Globus pallidus (tissue), 1 donor: ENCODE data around the gene FAM13A.
"Not testable (repeated sequence)": the region's sequence is repeated elsewhere in the genome, so short reads cannot be mapped to it uniquely, and the experiment has no call there.

Experiments used
- DNase-seq: peaks from one replicate; pipeline ENCODE4 v3.0.0-alpha.2; 2015; ENCODE audit warnings: low spot score

FAM13A gene

DNA sequence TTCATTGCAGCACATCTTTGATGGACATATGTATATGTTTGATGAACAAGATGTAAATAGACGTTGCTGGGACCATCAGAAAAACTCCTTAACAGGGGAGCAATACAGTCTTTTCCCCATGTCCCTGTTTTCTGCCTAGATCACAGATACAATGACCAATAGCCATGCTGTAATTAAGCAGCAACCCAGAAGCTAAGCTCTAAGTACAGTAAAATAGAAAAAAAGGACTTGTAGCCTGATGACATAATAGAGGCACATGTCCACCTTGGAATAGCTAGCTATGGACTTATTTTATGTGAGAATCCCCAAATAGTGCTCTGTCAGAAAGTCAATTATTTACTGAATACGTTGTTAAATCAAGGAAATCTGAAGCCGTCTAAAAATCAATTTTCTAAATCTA lies 14.9 kb downstream of the FAM13A start:
- DNase-seq = no peak

DNA sequence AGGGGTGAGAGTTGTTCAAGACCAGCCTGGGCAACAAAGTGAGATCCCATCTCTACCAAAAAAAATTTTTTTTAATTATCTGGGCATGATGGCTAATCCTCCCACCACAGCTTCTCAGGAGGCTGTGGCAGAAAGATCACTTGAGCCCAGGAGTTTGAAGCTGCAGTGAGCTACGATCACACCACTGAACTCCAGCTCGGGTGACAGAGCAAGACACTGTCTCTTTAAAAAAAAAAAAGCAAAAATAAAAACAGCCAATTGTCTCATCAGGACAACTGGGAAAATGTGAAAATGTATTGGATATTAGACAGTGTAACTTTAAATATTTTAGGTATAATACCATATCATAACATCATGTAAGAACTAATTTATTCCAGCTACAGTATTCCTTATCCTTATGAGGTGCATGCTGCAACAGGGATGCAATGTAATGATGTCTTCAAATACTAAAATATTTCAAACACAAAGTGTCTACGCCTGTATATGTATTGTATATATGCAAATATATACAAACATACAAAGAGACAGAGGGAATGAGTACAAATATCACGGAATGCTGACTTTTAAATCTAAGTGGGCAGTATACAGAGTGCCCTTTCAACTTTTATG lies 17.2 kb downstream of the FAM13A start:
- no peak for DNase-seq

DNA sequence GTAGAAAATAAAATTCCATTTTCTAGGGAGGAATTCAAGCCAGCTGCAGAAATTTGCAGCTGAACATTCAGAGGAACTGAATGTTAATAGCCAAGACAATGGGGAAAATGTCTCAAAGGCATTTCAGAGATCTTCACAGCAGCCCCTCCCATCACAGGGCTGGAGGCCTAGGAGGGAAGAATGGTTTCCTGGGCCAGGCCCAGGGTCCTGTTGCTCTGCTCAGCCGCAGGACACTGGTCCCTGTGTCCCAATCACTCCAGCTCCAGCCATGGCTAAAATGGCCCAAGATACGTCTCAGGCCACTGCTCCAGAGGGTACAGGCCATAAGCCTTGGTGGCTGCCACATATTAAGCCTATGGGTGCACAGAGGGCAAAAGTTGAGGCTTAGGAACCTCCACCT lies 20.4 kb downstream of the FAM13A start:
- DNase-seq = no peak

DNA sequence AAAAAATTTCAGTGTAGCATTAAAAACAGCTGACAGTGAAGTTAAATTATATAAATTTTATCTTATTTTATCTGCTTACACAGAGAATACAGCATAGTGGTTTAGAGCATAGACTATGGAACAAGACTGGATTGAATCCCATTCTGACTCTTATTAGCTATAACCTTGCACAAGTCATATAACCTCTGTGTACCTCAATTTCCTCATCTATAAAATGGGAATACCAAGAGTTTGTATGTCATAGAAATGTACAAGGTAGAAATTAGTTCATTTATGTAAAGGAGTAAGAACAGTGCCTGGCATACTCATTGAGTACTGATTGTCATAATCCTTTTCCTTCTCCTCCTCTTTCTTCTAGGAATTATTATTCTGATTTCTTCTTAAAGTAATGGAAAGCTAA lies 25.7 kb downstream of the FAM13A start:
- no peak for DNase-seq

DNA sequence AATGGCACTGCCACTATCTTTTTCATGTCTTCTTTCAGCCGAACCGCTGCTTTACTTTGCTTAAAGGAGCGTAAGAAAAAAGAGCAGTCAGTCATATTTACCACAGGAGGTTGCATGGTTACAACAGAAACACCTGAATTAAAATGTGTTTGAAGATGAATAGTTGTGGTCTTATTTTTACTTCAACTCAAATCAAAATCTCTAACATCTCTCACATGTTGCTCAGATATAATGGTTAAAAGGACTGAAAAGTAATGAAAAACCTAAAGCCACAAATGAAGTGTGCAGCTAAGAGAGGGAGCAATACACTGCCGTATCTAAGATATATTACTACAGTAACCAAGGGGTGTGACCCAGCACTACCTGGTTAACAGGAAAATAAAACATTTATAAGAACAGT lies 27.4 kb downstream of the FAM13A start:
- DNase-seq = no peak

DNA sequence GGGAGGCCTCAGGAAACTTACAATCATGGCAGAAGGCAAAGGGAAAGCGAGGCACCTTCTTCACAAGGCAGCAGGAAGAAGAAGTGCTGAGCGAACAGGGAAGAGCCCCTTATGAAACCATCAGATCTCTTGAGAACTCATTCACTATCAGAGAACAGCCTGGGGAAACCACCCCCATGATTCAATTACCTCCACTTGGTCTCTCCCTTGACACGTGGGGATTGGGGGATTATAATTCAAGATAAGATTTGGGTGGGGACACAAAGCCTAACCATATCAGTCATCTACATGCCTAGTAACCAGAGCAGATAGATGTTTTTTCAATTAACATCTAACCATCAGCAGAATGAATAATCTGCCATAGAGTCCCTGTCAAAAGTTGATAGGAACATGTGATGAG lies 30.4 kb downstream of the FAM13A start:
- no peak for DNase-seq

DNA sequence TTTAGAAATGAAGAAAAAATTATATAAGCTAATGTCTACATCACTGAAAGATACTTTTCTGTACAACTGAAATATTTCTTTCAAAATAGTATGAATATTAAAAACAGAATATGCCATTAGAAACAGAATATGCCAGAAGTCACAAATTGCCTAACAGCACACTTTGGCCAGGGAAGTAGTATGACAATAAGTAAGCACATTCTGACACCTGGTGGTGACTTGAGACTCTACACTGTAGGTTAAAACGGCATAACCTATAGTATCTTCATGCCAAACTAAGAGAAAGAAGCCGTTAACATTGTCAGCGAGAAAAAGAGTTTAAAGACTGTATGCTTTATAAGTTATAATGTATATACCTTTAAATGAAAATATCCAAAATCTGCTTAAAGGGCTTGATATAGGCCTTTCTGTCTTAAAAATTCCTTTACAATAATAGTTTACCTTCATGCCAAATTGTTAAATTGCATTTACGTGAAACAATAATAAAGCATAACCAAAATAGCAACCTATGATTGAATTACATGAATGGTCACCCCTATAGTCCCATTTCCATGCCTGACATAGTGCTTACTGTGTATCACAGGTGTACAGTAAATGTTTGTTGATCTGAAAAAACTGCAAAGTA lies 32.8 kb downstream of the FAM13A start:
- peak; percentile 67 for DNase-seq

DNA sequence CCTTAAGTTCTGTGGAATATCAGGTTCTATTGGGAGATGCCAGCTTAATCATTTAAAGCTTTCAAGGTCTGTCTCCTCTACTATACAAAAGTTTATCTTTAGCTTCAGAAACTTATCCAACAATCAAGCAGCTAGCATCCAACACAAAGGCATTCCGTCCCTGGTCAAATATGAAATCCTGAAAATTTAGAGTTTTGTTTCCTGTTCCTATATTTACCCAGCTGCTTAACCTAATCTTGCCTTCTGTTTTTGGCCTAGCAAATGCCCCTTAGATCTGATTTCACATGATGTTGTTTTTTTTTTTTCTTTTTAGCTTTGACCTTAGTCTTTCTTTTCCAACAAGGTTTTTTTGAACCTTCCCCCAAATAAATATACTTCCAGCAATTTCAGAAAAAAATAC lies 33.8 kb downstream of the FAM13A start:
- no peak for DNase-seq

DNA sequence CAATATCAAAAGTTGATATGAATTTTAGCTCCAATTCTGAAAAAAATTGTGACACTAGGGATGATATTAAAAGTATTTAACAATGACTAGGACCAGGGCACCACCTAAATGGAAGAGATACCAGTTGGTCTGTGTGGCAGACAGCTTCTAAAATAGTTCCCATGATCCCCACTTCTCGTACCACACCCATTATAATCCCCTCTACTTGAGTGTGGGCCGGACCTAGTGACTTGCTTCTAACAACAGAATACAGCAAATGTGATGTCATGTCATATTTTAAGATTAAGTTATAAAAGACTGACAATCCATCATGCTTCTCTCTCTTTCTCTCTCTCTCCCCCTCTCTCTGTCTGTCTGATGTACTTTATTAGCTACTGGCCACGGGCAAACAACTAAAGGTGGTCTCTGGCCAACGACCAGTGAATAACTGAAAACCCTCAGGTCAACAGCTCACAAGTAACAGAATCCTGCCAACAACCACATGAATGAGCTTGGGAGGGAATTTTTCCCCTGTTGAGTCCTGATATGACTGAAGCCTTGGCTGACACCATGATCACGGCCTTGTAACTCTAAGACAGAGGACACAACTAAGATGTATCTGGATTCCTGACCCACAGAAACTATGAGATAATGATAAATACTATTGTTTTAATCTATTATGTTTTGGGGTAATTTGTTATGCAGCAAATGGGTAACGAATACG lies 34.4 kb downstream of the FAM13A start:
- DNase-seq = no peak

DNA sequence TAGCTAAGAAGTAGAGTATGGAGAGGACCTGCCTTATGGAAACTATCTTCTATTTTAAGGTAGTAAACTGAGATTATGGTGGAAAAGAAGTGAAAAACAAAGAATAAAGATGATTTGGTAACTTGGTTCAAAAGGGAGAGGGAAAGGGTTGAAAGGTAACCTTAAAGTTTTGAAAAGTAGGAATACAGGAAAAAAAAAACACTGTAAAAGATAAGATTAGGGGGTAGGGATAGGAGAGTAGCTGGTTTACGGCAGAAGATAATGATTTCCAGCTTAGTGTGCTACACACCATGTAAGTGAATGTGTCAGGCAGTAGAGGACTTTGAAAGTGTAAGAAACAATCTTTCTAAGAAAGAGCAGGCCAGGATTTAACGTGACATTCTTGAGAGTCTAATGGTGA lies 35.3 kb downstream of the FAM13A start:
- DNase-seq = no peak

DNA sequence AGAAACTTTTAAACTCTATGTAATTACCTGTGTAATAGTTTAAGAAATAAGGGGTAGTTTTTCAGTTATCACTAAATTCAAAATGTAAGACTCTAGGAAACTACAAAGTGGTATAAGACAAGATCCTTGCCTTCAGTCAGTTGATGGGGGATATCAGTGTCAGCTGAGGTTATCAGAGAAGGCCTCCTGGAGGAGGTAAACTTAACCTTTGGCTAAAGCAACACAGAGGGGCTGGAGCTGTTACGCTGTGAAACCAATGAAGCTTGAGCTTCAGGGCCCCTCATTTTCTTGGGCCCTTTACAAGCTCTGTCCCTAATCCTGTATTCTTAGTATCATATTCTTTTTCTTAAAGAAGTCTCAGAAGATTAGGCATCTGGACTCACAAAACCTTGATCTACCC lies 35.9 kb downstream of the FAM13A start:
- DNase-seq = no peak

DNA sequence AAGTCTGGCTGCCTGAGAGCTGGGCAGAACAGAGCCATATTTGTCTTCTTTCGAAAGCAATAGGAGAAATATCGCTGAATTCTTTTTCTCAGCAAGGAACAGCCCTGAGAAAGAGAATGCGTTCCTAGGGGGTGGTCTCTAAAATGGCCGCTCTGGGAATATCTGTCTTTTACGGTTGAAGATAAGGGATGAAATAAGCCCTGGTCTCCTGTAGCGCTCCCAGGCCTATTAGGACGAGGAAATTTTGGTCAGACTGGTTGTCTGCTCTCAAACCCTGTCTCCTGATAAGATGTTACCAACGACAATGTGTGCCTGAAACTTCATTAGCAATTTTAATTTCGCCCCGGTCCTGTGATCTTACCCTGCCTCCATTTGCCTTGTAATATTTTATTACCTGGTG lies 42.1 kb downstream of the FAM13A start:
- not testable (repeated sequence) for DNase-seq

DNA sequence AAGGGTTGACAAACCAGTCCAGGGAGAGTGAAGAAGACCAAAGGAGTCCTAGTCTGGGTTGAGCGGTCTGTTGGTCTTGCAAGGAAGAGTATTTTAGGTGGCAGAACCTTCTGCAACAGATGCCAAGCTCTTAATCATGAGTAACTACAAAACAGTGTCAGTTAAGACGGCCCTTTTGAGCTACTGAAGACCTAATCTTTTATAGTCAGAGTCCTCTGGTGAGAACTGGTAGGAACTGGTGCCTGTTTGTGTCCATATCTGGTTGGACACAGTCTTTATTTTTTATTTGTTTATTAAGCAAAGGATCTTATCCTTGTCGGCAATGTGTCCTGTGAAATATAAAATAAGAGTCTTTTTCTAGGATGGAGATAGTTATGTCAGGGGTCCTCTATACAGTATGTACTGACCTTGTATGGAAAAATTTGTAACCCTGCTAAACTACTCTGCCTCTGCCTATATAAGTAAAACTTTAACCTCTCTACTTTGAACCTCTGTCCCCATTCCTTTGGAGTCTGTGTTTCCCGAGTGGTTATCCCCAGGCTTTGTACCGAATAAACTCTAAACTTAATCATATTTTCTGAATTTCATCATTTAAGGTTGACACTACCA lies 47.1 kb downstream of the FAM13A start:
- DNase-seq = no peak

DNA sequence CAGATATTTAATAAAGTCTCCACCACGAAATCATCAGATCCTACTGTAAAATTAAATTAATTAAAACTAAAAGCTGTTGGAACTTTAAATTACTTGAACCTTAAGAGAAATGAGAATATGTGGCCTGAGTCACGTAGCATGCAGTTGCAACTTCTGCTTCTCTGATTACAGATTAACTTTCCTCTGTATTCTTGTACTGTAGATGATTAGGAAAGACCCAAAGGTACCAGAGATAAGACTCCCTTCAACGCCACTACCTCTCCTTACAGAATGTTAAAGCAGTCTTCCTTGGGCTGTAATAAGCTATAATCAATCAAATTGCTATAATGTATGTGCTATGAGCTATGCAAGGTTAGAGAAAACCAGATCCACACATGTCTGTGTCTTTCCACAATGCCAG lies 47.9 kb downstream of the FAM13A start:
- DNase-seq = no peak

DNA sequence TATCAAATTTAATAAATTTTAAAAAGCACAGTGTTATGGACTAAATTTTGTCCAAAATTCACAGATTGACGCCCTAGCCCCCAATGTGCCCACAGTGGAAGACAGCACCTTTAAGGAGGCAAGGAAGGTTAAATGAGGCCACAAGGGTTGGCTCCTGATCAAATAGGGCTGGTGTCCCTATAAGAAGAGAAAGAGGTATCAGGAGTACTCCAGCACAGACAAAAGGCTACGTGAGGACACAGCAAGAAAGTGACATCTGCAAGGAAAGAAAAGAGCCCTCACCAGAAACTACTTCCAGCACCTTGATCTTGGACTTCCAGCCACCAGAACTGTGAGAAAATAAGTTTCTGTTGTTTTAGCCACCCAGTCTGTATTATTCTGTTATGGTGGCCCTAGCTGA lies 48.8 kb downstream of the FAM13A start:
- DNase-seq = no peak

DNA sequence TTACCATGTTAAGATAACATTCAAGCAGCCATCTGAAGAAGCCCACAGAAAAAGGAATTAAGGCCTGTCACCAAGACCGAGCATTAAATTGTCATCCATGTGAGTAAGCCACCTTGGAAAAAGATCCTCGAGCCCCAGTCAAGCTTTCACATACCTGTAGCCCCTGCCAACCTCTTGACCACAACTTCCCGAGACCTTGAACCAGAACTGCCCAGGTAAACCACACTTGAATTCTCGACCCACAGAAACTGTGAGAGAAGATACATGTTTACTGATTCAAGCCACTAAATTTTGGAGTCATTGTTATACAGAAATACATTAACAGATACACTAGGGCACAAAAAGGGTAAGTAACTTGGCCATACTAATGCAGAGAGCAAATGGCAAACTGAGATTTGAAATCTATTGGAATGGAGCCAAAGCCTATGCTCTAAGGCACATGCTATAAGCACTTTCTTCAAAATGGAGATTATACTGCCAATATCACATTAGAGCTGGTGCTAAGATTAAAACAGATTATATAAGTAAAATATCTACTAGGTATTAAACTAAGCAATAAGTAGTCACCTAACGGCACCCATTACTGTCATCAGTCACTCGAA lies 49.5 kb downstream of the FAM13A start:
- no peak for DNase-seq

DNA sequence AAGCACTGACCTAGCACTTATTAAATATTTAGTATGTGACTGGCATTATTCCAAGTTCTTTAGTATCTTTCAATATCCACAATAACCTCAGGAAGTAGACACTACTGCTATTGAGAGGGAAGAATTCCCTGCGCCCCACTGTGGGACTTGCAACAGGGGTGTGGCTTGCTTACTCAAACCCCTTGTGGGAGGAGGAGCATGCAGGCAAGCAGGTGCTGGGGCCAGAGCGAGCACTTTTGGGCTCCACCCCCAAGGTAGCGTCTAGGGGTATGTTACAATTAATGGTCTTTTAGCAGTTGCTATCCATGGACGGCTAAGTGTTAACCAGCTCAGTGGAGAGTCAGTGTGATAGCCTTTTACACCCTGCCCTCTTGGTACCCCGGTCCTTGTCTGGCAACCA lies 50.7 kb downstream of the FAM13A start:
- DNase-seq = no peak

DNA sequence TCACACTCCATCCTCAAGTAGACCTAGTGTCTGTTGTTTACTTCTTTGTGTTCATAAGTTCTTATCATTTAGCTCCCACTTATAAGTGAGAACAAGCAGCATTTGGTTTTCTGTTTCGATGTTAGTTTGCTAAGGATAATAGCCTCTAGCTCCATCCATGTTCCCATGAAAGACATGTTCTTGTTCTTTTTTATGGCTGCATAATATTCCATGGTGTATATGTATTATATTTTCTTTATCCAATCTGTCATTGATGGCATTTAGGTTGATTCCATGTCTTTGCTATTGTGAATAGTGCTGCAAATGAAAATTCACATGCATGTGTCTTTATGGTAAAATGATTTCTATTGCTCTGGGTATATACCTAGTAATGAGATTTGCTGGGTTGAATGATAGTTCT lies 51.9 kb downstream of the FAM13A start:
- DNase-seq = not testable (repeated sequence)

DNA sequence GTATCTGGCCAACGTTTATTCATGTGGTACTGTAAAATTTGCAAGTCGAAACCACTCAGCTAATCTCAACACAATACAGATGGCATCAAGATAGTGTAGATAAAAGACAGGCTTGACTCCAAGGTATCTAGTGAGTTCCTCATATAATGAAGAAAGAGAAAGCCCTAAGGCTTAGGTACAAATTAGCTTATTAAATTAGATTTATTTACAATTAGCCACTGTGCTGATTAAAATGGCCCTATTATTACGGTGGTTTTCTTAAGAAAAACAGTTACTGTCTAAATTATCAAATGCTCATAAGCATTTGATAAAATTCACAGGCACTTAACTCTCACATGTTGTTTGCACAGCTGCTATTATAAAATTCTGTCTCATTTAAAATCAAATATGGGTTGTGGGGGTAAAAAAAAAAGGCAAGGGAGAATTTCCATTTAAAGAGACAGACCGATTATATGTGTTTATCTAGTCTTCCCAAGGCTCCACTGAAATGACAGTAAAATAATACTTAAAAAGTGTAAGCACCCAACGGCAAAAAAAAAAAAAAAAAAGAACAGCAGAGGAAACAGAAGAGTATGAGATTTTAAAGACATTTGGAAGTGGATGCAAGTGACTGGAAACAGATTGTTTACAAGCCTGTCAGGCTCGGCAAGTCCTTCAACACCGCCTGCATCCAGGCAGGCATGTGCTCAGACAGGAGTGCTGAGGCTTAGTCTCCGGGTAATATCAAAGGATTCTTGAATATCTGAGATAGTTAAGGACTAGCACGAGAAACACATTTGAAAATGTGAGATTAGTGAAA lies 55.1 kb downstream of the FAM13A start:
- no peak for DNase-seq

DNA sequence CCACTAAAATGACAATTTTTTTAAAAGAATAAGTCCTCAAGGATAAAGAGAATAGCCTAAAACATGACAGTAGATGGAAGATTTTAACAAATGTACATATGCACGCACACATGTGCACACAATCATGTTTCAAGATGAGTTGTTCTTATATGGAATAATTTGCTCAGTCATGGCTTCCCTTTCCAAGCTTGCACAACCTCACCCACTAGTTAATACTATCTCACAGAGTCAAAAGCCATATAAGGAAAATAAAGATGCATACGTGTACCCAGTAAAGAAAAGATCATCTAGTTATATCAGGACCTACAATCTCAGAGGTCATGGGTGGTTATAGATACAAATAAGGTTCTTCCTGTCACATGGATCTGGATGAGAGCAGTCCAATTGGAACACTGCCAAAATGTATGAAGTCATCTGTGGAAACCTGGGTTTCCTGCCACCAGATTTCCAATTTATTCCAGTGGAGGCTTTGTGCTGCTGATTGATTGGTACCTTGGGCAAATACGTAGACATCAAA lies 56.1 kb downstream of the FAM13A start:
- DNase-seq = no peak

DNA sequence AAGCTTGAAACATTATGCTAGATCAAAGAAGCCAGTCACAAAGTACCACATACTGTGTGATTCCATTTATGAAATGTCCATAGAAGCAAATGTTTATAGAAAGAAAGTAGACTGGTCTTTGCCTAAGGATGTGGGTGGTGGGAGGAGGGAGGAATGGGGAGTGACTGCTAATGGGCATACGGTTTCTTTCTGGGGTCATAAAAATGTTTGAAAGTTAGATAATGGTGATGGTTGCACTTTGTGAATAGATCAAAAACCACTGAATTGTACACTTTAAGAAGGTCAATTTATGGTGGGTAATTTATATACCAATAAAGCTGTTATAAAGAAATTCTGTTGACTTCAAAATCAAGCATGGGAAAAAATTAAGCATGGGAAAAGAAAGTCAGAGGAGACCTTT lies 56.6 kb downstream of the FAM13A start:
- DNase-seq = no peak

DNA sequence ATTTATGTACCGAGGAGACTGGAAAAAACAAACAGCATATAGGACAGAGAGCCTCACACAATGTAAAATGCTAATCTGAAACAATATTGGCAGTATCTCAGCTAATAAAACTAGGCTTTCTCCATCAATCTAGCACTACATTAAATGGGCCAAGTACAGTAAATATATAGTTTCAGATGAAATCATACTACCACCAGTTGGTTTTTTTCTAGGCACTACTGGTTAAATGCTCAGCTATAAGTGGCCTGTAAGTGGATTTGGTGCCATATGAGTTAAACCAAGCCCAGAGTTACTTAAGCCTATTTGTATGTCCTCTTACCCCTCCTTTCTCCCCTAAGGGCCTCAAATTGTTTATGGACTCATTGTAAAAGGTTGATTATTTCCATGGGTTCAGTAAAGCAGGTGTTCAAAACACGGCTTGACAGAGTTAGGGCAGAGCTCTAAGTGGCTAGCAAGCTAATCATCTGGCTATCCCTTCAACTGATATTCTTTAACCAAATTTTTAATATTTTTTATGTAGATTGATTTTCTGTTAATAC lies 57.5 kb downstream of the FAM13A start:
- DNase-seq = no peak
